HFFc6 (cell line): ENCODE measurements around the gene DIPK1A. TPM values are rescaled to one million over a fixed set of nuclear protein-coding genes. Genes with fewer than 3 reads are reported as not detected.

ENCODE experiments used
- DNase-seq: peaks from one replicate; pipeline ENCODE4 v3.0.0-alpha.2; 2018
- H3K27ac Mint-ChIP-seq: 2 replicates; pipeline ENCODE4 v1.8.0; 2020; ENCODE audit warnings: mild to moderate bottlenecking, mixed read lengths
- H3K27me3 Mint-ChIP-seq: 2 replicates; pipeline ENCODE4 v1.8.0; 2021; ENCODE audit warnings: mild to moderate bottlenecking, moderate library complexity, mixed read lengths; ENCODE audit not compliant: insufficient read depth
- H3K36me3 Mint-ChIP-seq: 2 replicates; pipeline ENCODE4 v1.8.0; 2021; ENCODE audit warnings: low read depth, mixed read lengths
- H3K4me1 Mint-ChIP-seq: 2 replicates; pipeline ENCODE4 v1.8.0; 2020; ENCODE audit warnings: low read depth, mixed read lengths
- H3K4me3 Mint-ChIP-seq: 2 replicates; pipeline ENCODE4 v1.8.0; 2020; ENCODE audit warnings: mild to moderate bottlenecking, moderate library complexity, mixed read lengths
- H3K9me3 Mint-ChIP-seq: 2 replicates; pipeline ENCODE4 v1.8.0; 2020; ENCODE audit warnings: mild to moderate bottlenecking, mixed read lengths
- CTCF ChIP-seq: fragments of 200-600 bp; sonication (generic); IDR thresholded peaks from 2 replicates; pipeline ENCODE4 v1.5.0; 2021; ENCODE audit warnings: antibody characterized with exemption, mild to moderate bottlenecking
- total RNA-seq, 6 experiments: library from RNA; stranded (reverse); fragmentation: NEBNext Ultra II Directional; extraction: Animal tissue kit (Norgen Biotek cat#: 25700); gene quantifications; 2 replicates in 1 of 6; 3 replicates in 5 of 6; pipeline ENCODE4 v1.2.3, GENCODE V29; 2021

Gene DIPK1A
- total RNA-seq, 6 experiments from 2014 or later, result 18.9 to 24.5 (median 21.9) TPM

DNA sequence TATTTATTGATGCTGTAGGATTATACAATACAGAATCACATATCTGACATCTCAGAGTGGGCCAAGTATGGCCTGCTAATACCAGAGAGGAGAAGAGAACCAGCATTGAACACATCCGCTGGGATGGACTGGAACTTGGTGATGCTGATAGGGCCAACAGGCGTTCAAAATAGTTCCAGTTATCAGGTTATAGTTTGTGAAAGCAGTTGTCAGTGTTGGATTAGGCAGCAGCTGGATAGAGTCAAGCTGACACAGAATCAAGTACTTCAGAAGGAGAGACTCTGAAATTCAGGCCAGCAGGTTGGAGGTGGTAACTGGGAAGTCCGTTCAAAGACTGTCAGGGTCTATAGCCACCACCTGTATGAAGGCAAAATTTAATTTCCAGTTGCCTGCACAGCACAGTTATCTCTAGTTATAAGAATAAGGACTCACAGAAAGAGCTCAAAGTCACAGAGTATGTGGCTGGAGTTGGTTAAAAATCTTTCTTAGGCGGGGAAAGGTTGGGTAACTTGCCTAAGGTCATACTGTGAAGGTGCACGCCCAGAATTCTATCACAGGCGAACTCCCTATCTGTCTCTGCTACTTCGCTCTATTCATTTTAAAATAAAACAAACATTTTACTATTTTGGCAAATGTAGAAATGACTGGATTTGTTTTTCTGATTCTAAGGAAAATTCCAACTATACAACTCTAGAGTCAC lies 9.9 kb upstream of the DIPK1A start:
- TF ChIP-seq CTCF, result no peak
- H3K27ac Mint-ChIP-seq, result no peak overlapping the region
- H3K27me3 Mint-ChIP-seq, result peaks cover 11% of the 10 kb centered on the region
- DNase-seq, result no peak
- H3K9me3 Mint-ChIP-seq, result no peaks in the 10 kb centered on the region
- H3K36me3 Mint-ChIP-seq, result no peaks in the 10 kb centered on the region
- peaks cover 6% of the 10 kb centered on the region; the same call in 1 of the 2 replicates for H3K4me1 Mint-ChIP-seq
- no peak overlapping the region for H3K4me3 Mint-ChIP-seq

DNA sequence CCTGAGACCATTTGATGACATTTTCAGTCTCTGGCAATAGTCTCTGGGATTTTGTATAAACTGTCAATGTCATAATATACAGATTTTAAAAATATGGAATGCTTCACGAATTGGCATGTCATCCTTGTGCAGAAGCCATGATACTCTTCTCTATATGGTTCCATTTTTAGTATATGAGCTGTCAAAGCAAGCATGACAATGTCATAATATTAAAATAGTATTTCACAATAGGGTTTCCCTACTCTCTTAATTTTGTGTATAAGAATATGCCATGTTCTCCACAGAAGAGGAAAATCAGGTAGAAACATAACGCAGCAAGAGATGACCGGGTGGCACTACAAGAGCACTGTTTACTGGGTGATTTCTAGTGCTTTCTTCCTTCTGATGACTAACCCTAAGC lies 8.3 kb upstream of the DIPK1A start:
- no peak overlapping the region for H3K4me3 Mint-ChIP-seq
- no peak for TF ChIP-seq CTCF
- H3K27me3 Mint-ChIP-seq, result peaks cover 11% of the 10 kb centered on the region
- H3K27ac Mint-ChIP-seq, result no peak overlapping the region
- no peaks in the 10 kb centered on the region for H3K9me3 Mint-ChIP-seq
- no peaks in the 10 kb centered on the region for H3K36me3 Mint-ChIP-seq
- peaks cover 6% of the 10 kb centered on the region; the same call in 1 of the 2 replicates for H3K4me1 Mint-ChIP-seq
- no peak for DNase-seq

DNA sequence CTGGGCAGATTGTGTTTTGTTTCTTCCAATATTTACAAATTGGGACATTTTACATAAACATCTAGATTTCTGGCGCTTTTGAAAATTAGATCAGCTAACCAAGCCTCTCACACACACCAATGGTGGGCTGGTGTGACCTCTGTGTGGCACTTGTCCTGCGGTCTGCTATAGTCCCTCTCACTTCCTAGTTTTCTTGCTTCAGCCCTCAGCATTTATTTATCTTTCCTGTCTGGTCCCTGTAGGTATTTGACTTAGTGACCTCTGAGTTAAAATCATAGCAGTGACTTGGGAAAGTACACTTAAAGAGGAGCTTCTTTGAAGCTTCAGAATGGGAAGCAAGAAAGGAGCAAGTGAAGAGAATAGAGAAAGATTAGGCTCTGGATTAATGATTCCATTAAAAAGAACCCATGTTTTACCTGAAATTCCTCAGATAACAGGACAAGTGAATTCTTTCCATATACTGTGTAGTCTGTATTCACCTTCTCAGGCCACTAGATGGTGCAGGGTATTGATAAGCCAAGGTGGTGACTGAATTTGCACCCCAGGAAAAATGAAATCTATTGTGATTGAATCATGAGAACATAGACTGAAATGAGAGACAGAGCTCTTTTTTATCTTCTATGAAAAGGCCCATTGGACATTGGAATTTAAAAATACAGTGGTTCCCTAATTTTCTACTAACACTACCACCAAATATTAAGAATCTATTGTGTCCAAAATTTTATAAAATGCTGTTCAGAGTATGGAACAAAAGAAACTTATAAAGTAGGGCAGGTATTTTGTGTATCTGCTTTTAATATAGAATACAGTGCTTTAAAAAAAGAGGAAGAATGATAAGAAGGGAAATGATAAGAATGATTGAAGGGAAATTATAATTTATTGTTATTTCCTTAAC lies 7.1 kb upstream of the DIPK1A start:
- no peak for DNase-seq
- H3K27me3 Mint-ChIP-seq, result peaks cover 11% of the 10 kb centered on the region
- H3K4me1 Mint-ChIP-seq, result peaks cover 6% of the 10 kb centered on the region; the same call in 1 of the 2 replicates
- TF ChIP-seq CTCF, result peak; percentile 73
- H3K9me3 Mint-ChIP-seq, result no peaks in the 10 kb centered on the region
- no peak overlapping the region for H3K4me3 Mint-ChIP-seq
- H3K27ac Mint-ChIP-seq, result no peak overlapping the region
- H3K36me3 Mint-ChIP-seq, result no peaks in the 10 kb centered on the region

GRCh38 chr1:92964998-92965397 lies 3.7 kb upstream of the DIPK1A start:
- Mint-ChIP-seq H3K27me3 (peaks cover 5% of the 10 kb centered on the region; the same call in 1 of the 2 replicates), H3K36me3 (no peaks in the 10 kb centered on the region), H3K27ac (no peak overlapping the region), H3K4me3 (no peak overlapping the region), H3K9me3 (no peaks in the 10 kb centered on the region), H3K4me1 (peaks cover 5% of the 10 kb centered on the region)
- DNase-seq, result no peak
- no peak for TF ChIP-seq CTCF

DNA sequence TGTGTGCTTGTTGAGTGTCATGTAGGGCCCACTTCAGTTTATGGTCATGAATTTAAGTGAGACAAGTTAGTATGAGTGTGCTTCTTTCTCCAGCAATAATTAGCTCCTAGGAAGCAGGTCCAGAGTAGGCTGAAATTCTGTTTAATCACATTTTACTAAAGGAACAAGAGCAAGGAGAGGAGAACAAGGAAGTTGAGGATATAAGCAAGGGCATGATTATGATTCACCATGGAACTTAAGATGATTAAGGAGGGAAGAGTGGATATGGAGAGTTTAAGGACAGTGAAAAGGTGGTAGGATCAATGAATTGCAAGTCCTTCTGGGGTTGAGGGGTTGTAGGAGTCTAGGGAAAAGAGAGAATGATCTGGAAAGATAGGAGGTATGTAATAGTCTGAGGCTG lies 3.1 kb upstream of the DIPK1A start:
- TF ChIP-seq CTCF, result no peak
- Mint-ChIP-seq H3K9me3 (no peaks in the 10 kb centered on the region), H3K4me1 (peaks cover 8% of the 10 kb centered on the region)

More for the DNA sequence above, 3.1 kb upstream of the DIPK1A start:
- no peak overlapping the region for H3K27ac Mint-ChIP-seq
- no peaks in the 10 kb centered on the region for H3K36me3 Mint-ChIP-seq
- DNase-seq, result no peak
- H3K4me3 Mint-ChIP-seq, result no peak overlapping the region
- no peaks in the 10 kb centered on the region for H3K27me3 Mint-ChIP-seq
